Measurements from ENCODE around the gene GLDN.
"Not testable (repeated sequence)": the region's sequence is repeated elsewhere in the genome, so short reads cannot be mapped to it uniquely, and the experiment has no call there.

GLDN gene

DNA sequence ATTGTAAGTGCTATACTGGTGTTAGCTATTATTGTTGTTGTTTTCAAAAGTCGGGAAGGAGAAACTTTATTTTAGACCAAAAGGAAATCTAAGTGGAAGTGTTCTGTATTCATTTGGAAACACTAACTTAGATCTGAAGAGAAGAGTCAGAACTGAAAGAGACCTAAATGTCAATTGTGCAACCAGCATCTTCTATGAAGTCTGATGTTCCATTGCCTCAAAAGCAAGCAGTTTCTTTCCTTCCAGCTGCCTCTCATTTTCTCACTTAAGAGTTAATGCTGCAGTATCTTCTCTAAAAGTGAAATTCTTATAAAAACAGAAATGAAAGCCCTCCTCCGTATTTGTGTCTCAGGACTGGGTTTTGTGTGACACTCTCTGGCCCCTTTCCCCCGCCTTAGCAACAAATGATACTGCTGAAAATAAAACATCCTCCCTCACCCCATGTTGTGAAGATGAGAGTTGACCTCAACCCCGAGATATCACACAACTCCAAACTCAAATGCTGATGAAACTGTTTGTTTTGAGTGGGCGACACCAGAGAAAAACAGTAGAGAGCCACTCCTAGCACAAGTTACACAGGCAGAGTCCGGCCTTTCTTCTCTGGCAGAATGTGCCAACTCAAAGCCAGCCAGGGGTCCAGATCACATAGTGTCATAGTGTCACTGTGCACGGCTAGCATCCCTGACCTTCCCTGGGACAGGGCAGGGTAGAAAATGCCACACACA lies 48.9 kb downstream of the GLDN start:
- no peak for DNase-seq

DNA sequence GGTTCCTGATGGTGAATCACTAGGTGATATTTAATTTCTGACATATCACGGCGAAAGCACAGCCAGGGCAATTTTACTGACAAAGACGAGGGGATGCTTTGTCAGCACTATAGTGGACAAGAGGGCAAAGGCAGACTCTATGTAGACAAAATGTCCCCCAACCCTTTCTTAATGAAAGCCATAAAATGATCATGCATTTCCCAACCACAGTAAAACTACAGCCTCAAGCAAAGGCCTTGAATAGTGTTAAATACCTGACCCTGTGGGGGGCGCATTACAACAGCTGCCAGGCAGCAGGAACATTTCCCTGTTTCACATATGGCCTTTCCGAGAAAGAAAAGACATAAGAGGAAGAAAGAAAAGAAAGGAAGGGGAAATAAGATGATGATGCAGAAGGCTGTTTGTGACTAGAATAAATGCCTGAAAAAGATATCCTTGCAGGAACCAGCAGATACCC lies 49.5 kb downstream of the GLDN start:
- peak; percentile 2 for DNase-seq

DNA sequence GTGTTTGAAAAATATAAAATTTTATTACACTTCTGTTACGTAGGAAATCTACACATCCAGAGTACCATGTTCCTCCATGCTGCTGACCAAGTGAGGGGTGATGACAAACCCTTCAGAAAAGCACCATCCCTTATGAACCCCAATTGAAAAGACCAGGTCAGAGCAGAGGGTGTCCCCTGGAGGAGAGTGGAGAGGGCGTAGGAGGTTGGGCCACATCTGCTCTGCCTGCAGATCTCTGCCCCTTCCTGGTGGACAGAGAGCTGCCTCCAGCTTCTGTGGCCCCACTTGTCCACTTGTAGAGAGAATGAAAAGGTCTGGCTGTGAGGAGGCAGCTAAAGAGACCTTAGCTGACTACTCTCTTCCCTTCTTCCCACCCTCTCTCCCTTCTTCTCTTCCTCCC lies 55.5 kb downstream of the GLDN start:
- DNase-seq = no peak

DNA sequence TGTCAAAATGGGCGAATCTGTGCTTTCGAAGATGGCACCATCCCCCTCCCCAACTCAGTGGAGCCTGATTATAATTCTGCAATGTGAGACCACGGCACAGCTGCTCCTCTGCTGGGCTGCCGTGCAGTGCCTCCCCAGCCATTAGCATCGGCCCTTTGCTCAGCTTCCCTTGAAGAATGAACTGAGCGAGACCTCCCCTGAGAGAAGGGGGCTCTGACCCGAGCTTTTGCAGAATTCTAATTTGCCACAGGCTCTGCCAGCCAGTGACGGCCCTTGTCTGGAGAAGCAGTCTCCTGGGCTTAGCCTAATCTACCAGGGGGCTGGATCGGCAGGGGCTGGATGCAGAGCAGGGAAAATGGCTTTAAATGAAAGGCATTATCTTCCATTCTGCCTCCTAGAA lies 57.2 kb downstream of the GLDN start:
- DNase-seq = no peak

GRCh38 chr15:51401051-51401780 lies 59.8 kb downstream of the GLDN start:
- DNase-seq = no peak

- peak; percentile 28 for DNase-seq
These were observed 60.5 kb downstream of the GLDN start for GRCh38 chr15:51401872-51402517.

- peak; percentile 32 for DNase-seq
These were observed 61.8 kb downstream of the GLDN start for GRCh38 chr15:51403072-51403878.

DNA sequence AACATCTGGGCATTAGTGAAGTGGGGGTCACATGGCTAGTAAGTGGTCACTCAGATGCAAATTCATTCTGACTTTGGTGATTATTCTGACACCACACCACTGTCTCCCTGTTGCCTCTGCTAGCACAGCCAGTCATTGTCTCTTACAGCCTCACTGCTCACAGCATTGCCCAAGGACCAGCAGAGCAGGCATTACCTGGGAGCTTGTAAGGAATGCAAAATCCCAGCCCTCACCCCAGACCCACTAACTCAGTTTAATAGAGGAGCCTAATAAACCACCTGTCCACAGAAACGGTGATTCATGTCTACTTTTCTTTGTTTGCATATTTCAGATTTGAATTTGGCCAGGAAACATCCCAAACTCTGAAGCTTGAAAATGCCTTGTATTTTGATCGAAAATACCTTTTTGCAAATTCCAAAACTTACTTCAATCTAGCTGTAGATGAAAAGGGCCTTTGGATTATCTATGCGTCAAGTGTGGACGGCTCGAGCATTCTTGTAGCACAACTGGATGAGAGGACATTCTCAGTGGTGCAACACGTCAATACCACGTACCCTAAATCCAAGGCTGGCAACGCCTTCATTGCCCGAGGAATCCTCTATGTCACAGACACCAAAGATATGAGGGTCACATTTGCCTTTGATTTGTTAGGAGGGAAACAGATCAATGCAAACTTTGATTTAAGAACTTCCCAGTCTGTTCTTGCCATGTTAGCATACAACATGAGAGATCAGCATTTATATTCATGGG lies 62.7 kb downstream of the GLDN start:
- DNase-seq = no peak

DNA sequence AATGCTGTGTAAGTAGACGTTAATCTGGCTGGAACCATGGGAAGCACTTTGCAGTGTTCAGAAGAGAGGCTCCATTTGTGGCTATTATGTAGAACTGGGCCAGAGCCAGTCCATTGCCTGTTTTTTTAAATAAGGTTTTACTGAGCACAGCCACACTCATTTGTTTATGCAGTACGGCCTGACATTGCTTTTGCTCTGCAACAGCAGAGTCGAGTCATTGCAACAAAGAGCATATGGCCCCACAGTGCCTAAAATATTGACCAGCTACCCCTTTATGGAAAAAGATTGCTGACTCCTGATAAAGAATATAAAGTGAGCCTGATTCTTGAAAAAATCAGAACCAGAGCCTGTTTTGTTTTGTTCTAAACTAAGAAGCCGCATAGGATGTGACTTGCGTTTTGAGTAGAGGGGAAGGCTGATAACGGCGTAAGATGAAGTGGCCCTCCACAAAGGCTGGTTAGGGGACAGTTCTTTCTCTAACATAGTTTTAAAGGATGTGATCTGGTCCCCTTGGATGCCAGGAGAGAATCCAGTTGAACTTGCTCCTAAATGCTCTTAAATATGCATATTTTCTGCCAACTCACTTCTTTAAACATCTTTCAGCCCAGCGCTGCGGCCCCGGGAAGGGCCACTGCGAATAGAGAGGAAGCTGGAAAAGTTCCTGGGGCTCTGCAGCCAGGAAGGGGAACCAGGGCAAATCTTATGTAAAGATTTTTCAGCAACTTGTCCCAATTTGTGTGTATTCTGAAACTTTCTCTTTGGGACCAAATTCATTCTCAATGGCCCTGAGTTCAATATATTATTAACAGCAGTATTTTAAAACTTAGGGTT lies 64.5 kb downstream of the GLDN start:
- no peak for DNase-seq

- DNase-seq = no peak
These were observed 72.9 kb downstream of the GLDN start for GRCh38 chr15:51414256-51414860.

GRCh38 chr15:51416129-51416528 lies 74.7 kb downstream of the GLDN start:
- no peak for DNase-seq

DNA sequence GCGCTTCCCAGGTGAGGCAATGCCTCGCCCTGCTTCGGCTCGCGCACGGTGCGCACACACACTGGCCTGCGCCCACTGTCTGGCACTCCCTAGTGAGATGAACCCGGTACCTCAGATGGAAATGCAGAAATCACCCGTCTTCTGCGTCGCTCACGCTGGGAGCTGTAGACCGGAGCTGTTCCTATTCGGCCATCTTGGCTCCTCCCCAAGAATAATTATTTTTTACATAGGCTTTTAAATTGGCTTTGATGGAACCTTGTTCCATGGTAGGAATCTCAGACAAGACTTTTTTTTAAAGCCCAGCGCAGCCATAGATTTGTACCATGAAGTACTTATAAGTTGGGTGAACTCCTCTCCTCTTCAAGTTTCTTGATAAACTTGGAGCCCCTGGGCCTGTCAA lies 81.6 kb downstream of the GLDN start:
- not testable (repeated sequence) for DNase-seq

- DNase-seq = no peak
These were observed 83.3 kb downstream of the GLDN start for GRCh38 chr15:51424780-51425179.

GRCh38 chr15:51425517-51426040 lies 84.1 kb downstream of the GLDN start:
- DNase-seq = no peak

DNA sequence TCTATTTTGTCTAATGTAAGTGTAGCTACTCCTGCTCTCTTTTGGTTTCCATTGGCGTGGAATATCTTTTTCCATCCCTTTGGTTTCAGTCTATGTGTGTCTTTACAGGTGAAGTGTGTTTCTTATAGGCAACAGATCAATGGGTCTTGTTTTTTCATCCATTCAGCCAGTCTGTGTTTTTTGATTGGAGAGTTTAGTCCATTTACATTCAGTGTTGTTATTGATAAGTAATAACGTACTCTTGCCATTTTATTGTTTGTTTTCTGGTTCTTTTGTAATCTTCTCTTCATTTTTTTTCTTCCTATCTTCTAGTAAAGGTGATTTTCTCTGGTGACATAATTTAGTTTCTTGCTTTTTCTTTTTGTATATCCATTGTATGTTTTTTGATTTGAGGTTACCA lies 97.1 kb downstream of the GLDN start:
- no peak for DNase-seq

GRCh38 chr15:51443282-51443914 lies 101.9 kb downstream of the GLDN start:
- no peak for DNase-seq

GRCh38 chr15:51444112-51444511 lies 102.7 kb downstream of the GLDN start:
- no peak for DNase-seq

- no peak for DNase-seq
These were observed 103.4 kb downstream of the GLDN start for GRCh38 chr15:51444807-51445206.

- not testable (repeated sequence) for DNase-seq
These were observed 104.7 kb downstream of the GLDN start for GRCh38 chr15:51446029-51446744.
